H9 (cell line): Measurements from ENCODE around the gene LDLRAD4. TPM values are rescaled to one million over a fixed set of nuclear protein-coding genes. Genes with fewer than 3 reads are reported as not detected.

Source experiments
- DNase-seq: peaks from one replicate; pipeline ENCODE4 v3.0.0-alpha.2; 2017
- H2AFZ ChIP-seq: one replicate; pipeline ENCODE4 v1.6.1; 2013; ENCODE audit warnings: mild to moderate bottlenecking, low read length, control low read depth, moderate library complexity
- H2AK5ac ChIP-seq: 2 replicates; pipeline ENCODE4 v1.6.1; 2013; ENCODE audit warnings: low read length, control low read depth, mixed read lengths; ENCODE audit not compliant: insufficient read length
- H2BK120ac ChIP-seq: one replicate; pipeline ENCODE4 v1.6.1; 2013; ENCODE audit warnings: low read depth, mild to moderate bottlenecking, low read length, control low read depth, inconsistent platforms; ENCODE audit not compliant: poor library complexity, severe bottlenecking
- H2BK12ac ChIP-seq: 2 replicates; pipeline ENCODE4 v1.6.1; 2013; ENCODE audit warnings: low read length, control low read depth, mixed read lengths, low read depth; ENCODE audit not compliant: insufficient read length
- H2BK15ac ChIP-seq: 2 replicates; pipeline ENCODE4 v1.6.1; 2013; ENCODE audit warnings: low read depth, low read length, control low read depth
- H2BK20ac ChIP-seq: one replicate; pipeline ENCODE4 v1.6.1; 2013; ENCODE audit warnings: low read depth, mild to moderate bottlenecking, low read length, control low read depth, inconsistent platforms; ENCODE audit not compliant: poor library complexity, severe bottlenecking
- H2BK5ac ChIP-seq: 2 replicates; pipeline ENCODE4 v1.6.1; 2013; ENCODE audit warnings: low read length, control low read depth, mixed read lengths; ENCODE audit not compliant: insufficient read length
- H3K14ac ChIP-seq: 2 replicates; pipeline ENCODE4 v1.6.1; 2013; ENCODE audit warnings: low read length, control low read depth; ENCODE audit not compliant: insufficient read depth
- H3K18ac ChIP-seq: 2 replicates; pipeline ENCODE4 v1.6.1; 2013; ENCODE audit warnings: low read depth, mild to moderate bottlenecking, mixed read lengths, low read length, control low read depth; ENCODE audit not compliant: insufficient read length
- H3K23ac ChIP-seq: 2 replicates; pipeline ENCODE4 v1.6.1; 2013; ENCODE audit warnings: low read length, control low read depth, mixed read lengths, low read depth; ENCODE audit not compliant: insufficient read length
- H3K23me2 ChIP-seq: 2 replicates; pipeline ENCODE4 v1.6.1; 2013; ENCODE audit warnings: low read depth, mild to moderate bottlenecking, mixed read lengths, low read length, control low read depth; ENCODE audit not compliant: insufficient read length, poor library complexity, severe bottlenecking
- H3K27ac ChIP-seq: 2 replicates; pipeline ENCODE4 v1.5.1; 2013; ENCODE audit warnings: low read length, control low read depth, mixed read lengths, low read depth; ENCODE audit not compliant: insufficient read length
- H3K27me3 ChIP-seq: 2 replicates; pipeline ENCODE4 v1.6.1; 2013; ENCODE audit warnings: low read length, control low read depth, inconsistent platforms; ENCODE audit not compliant: insufficient read depth
- H3K4ac ChIP-seq: 2 replicates; pipeline ENCODE4 v1.6.1; 2013; ENCODE audit warnings: low read depth, mild to moderate bottlenecking, control low read depth, inconsistent platforms, low read length, moderate library complexity
- H3K4me1 ChIP-seq: 2 replicates; pipeline ENCODE4 v1.6.1; 2013; ENCODE audit warnings: low read length, control low read depth, inconsistent platforms; ENCODE audit not compliant: insufficient read depth
- H3K4me2 ChIP-seq: 2 replicates; pipeline ENCODE4 v1.6.1; 2013; ENCODE audit warnings: low read length, control low read depth, mixed read lengths; ENCODE audit not compliant: insufficient read length, insufficient read depth
- H3K56ac ChIP-seq: 2 replicates; pipeline ENCODE4 v1.6.1; 2013; ENCODE audit warnings: low read depth, mild to moderate bottlenecking, mixed read lengths, low read length, control low read depth; ENCODE audit not compliant: insufficient read length
- H3K79me1 ChIP-seq: 2 replicates; pipeline ENCODE4 v1.6.1; 2013; ENCODE audit warnings: low read depth, mild to moderate bottlenecking, moderate library complexity, low read length, control low read depth, inconsistent platforms; ENCODE audit not compliant: insufficient read depth, poor library complexity, severe bottlenecking
- H3K79me2 ChIP-seq: 2 replicates; pipeline ENCODE4 v1.6.1; 2013; ENCODE audit warnings: low read length, control low read depth, inconsistent platforms; ENCODE audit not compliant: insufficient read depth
- H3K9ac ChIP-seq: 2 replicates; pipeline ENCODE4 v1.6.1; 2013; ENCODE audit warnings: low read length, control low read depth, mixed read lengths; ENCODE audit not compliant: insufficient read length; ENCODE audit errors: extremely low read depth
- H3K9me3 ChIP-seq: one replicate; pipeline ENCODE4 v1.6.1; 2013; ENCODE audit warnings: low read depth, low read length, inconsistent platforms; ENCODE audit not compliant: control insufficient read depth
- H3T11ph ChIP-seq: one replicate; pipeline ENCODE4 v1.6.1; 2013; ENCODE audit warnings: mild to moderate bottlenecking, low read length, control low read depth, inconsistent platforms
- H4K20me1 ChIP-seq: one replicate; pipeline ENCODE4 v1.6.1; 2013; ENCODE audit not compliant: control insufficient read depth, insufficient read length, insufficient read depth
- H4K5ac ChIP-seq: 2 replicates; pipeline ENCODE4 v1.6.1; 2013; ENCODE audit warnings: low read depth, mild to moderate bottlenecking, mixed read lengths, low read length, control low read depth; ENCODE audit not compliant: insufficient read length
- H4K8ac ChIP-seq: replicated peaks from 2 replicates; pipeline ENCODE4 v1.6.1; 2013; ENCODE audit warnings: low read length, control low read depth, mixed read lengths, low read depth; ENCODE audit not compliant: insufficient read length
- H4K91ac ChIP-seq: 2 replicates; pipeline ENCODE4 v1.6.1; 2013; ENCODE audit warnings: low read depth, mild to moderate bottlenecking, moderate library complexity, mixed read lengths, low read length, control low read depth; ENCODE audit not compliant: insufficient read length
- H3K27ac Mint-ChIP-seq, 3 experiments: 2 replicates in 2 of 3; 3 replicates in 1 of 3; pipeline ENCODE4 v1.8.0; 2020 to 2021; ENCODE audit warnings: mixed read lengths in 3 of 3, mild to moderate bottlenecking in 1 of 3, moderate library complexity in 1 of 3
- H3K27me3 Mint-ChIP-seq: 2 replicates; pipeline ENCODE4 v1.8.0; 2021; ENCODE audit warnings: low read depth, mild to moderate bottlenecking, moderate library complexity, mixed read lengths
- H3K36me3 Mint-ChIP-seq, 3 experiments: 2 replicates in 2 of 3; 3 replicates in 1 of 3; pipeline ENCODE4 v1.8.0; 2020 to 2021; ENCODE audit warnings: low read depth in 3 of 3, mixed read lengths in 3 of 3; ENCODE audit not compliant: insufficient read depth in 1 of 3
- H3K4me1 Mint-ChIP-seq, 2 experiments: 2 replicates each; pipeline ENCODE4 v1.8.0; 2020; ENCODE audit warnings: mixed read lengths in 2 of 2
- H3K4me3 Mint-ChIP-seq, 2 experiments: 2 replicates in 1 of 2; 3 replicates in 1 of 2; pipeline ENCODE4 v1.8.0; 2020 to 2021; ENCODE audit warnings: mild to moderate bottlenecking in 2 of 2, mixed read lengths in 2 of 2, moderate library complexity in 1 of 2
- H3K9me3 Mint-ChIP-seq, 2 experiments: 2 replicates in 1 of 2; 3 replicates in 1 of 2; pipeline ENCODE4 v1.8.0; 2020; ENCODE audit warnings: mild to moderate bottlenecking in 2 of 2, mixed read lengths in 2 of 2, moderate library complexity in 1 of 2
- CTCF ChIP-seq: fragments of 200-600 bp; sonication (generic); conservative IDR thresholded peaks from 3 replicates; pipeline ENCODE4 v1.8.0; 2021; ENCODE audit warnings: antibody characterized with exemption, mild to moderate bottlenecking
- WGBS: extraction: QIAGEN DNeasy Blood & Tissue Kit; methylation state at CpG from one replicate; pipeline ENCODE4 v1.1.7; 2013; ENCODE audit warnings: missing lambda C conversion rate, low lambda C conversion rate, mixed read lengths; ENCODE audit not compliant: insufficient read length; ENCODE audit errors: extremely low coverage; 5-methylcytosine and 5-hydroxymethylcytosine counted together
- total RNA-seq: library from RNA; stranded (reverse); gene quantifications from 2 replicates; pipeline ENCODE4 v1.2.1, GENCODE V29; 2021

Gene LDLRAD4
- total RNA-seq, 1 experiment from 2014 or later = 3.9 TPM

- H3K9me3 Mint-ChIP-seq = no peaks in the 10 kb centered on the region
- Histone ChIP-seq H3K4me1 (no peaks in the 10 kb centered on the region), H4K5ac (no peak overlapping the region), H2BK12ac (no peak overlapping the region), H3K56ac (no peak overlapping the region), H3K79me1 (no peaks in the 10 kb centered on the region), H3K4me2 (no peak overlapping the region), H3K14ac (no peak overlapping the region), H4K20me1 (no peaks in the 10 kb centered on the region), H2BK5ac (no peak overlapping the region), H2BK120ac (no peak overlapping the region), H3T11ph (no peak overlapping the region), H3K23me2 (no peaks in the 10 kb centered on the region), H2AFZ (no peak overlapping the region), H3K4ac (no peak overlapping the region), H3K18ac (no peak overlapping the region), H3K23ac (no peak overlapping the region), H2BK20ac (no peak overlapping the region), H2BK15ac (no peak overlapping the region), H2AK5ac (no peak overlapping the region), H3K9ac (no peak overlapping the region), H3K27me3 (no peaks in the 10 kb centered on the region), H4K91ac (no peak overlapping the region), H3K79me2 (no peaks in the 10 kb centered on the region), H3K27ac (no peak overlapping the region), H3K9me3 (no peaks in the 10 kb centered on the region), H4K8ac (no peak overlapping the region)
- no peak for TF ChIP-seq CTCF
- H3K4me3 Mint-ChIP-seq = no peak overlapping the region
- no peaks in the 10 kb centered on the region for H3K36me3 Mint-ChIP-seq
- H3K27ac Mint-ChIP-seq = no peak overlapping the region
- H3K4me1 Mint-ChIP-seq = peaks cover 0 to 2% of the 10 kb centered on the region in 2 experiments; a peak in 2 of 4 replicates
- WGBS = no CpG with 5 or more reads among the region's 3 CpGs
- no peaks in the 10 kb centered on the region for H3K27me3 Mint-ChIP-seq
- DNase-seq = no peak
These were observed 176.2 kb downstream of the LDLRAD4 start for GRCh38 chr18:13394801-13395200.
